Measurements from ENCODE around the gene ZNF766. TPM values are rescaled to one million over a fixed set of nuclear protein-coding genes. Genes with fewer than 3 reads are reported as not detected.

The ZNF766 gene
- total RNA-seq, 2 experiments from 2014 or later = 15.8 to 17.1 TPM

- no peaks in the 10 kb centered on the region for H3K9me3 ChIP-seq (ENCODE audit: low read length)
- no peak overlapping the region for H2AFZ ChIP-seq (ENCODE audit: low read length)
- POLR2A ChIA-PET = no interaction called here
- no TSS peak for BruUV-seq (replicated peaks)
- CTCF ChIA-PET (ENCODE audit: unreplicated experiment) = no interaction called here
- H4K20me1 ChIP-seq (ENCODE audit: insufficient read depth, low read length) = no peaks in the 10 kb centered on the region
- no peaks in the 10 kb centered on the region for H3K9me2 ChIP-seq (ENCODE audit: insufficient read depth, low read length)
- H3K79me2 ChIP-seq (ENCODE audit: insufficient read depth, low read depth, low read length) = no peaks in the 10 kb centered on the region
- H3K36me3 ChIP-seq (ENCODE audit: insufficient read depth, low read length) = peaks cover 73% of the 10 kb centered on the region
- H3K27ac ChIP-seq (ENCODE audit: low read depth, low read length, poor library complexity, severe bottlenecking) = no peak overlapping the region
- no peak overlapping the region for H3K4me2 ChIP-seq (ENCODE audit: low read length)
- intact Hi-C loops (cut with micrococcal nuclease; ENCODE audit: unreplicated experiment) = no loop called here
- H3K4me1 ChIP-seq (ENCODE audit: insufficient read depth, low read length, poor library complexity, severe bottlenecking) = no peaks in the 10 kb centered on the region
- no peak for DNase-seq (ENCODE audit: low spot score)
- H3K4me3 ChIP-seq (ENCODE audit: low read depth, low read length, poor library complexity, severe bottlenecking) = no peak overlapping the region
- TF ChIP-seq EZH2phosphoT487 (IDR thresholded peaks at IDR 0.05; ENCODE audit: borderline replicate concordance, low read depth, low read length) = no peak
- TF ChIP-seq, protein P1, sequence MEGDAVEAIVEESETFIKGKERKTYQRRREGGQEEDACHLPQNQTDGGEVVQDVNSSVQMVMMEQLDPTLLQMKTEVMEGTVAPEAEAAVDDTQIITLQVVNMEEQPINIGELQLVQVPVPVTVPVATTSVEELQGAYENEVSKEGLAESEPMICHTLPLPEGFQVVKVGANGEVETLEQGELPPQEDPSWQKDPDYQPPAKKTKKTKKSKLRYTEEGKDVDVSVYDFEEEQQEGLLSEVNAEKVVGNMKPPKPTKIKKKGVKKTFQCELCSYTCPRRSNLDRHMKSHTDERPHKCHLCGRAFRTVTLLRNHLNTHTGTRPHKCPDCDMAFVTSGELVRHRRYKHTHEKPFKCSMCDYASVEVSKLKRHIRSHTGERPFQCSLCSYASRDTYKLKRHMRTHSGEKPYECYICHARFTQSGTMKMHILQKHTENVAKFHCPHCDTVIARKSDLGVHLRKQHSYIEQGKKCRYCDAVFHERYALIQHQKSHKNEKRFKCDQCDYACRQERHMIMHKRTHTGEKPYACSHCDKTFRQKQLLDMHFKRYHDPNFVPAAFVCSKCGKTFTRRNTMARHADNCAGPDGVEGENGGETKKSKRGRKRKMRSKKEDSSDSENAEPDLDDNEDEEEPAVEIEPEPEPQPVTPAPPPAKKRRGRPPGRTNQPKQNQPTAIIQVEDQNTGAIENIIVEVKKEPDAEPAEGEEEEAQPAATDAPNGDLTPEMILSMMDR (conservative IDR thresholded peaks at IDR 0.05; ENCODE audit: low read length) = no peak
Observed at GRCh38 chr19:52226652-52227051, 42.7 kb upstream of the ZNF766 start.

- POLR2A ChIA-PET = no interaction called here
- Histone ChIP-seq H3K27ac (ENCODE audit: low read depth, low read length, poor library complexity, severe bottlenecking) (no peak overlapping the region), H3K9me3 (ENCODE audit: low read length) (no peaks in the 10 kb centered on the region), H3K36me3 (ENCODE audit: insufficient read depth, low read length) (peaks cover 66% of the 10 kb centered on the region), H3K4me1 (ENCODE audit: insufficient read depth, low read length, poor library complexity, severe bottlenecking) (no peaks in the 10 kb centered on the region), H3K4me3 (ENCODE audit: low read depth, low read length, poor library complexity, severe bottlenecking) (no peak overlapping the region), H2AFZ (ENCODE audit: low read length) (no peak overlapping the region), H3K4me2 (ENCODE audit: low read length) (no peak overlapping the region), H3K9me2 (ENCODE audit: insufficient read depth, low read length) (no peaks in the 10 kb centered on the region), H4K20me1 (ENCODE audit: insufficient read depth, low read length) (no peaks in the 10 kb centered on the region), H3K79me2 (ENCODE audit: insufficient read depth, low read depth, low read length) (no peaks in the 10 kb centered on the region)
- no TSS peak for BruUV-seq (replicated peaks)
- DNase-seq (ENCODE audit: low spot score) = no peak
- intact Hi-C loops (cut with micrococcal nuclease; ENCODE audit: unreplicated experiment) = no loop called here
- CTCF ChIA-PET (ENCODE audit: unreplicated experiment) = no interaction called here
- no peak for TF ChIP-seq EZH2phosphoT487 (IDR thresholded peaks at IDR 0.05; ENCODE audit: borderline replicate concordance, low read depth, low read length)
- TF ChIP-seq, protein P1 (conservative IDR thresholded peaks at IDR 0.05; ENCODE audit: low read length) = no peak
Observed at GRCh38 chr19:52227196-52227940, 42.0 kb upstream of the ZNF766 start.

- Histone ChIP-seq H3K4me2 (ENCODE audit: low read length) (no peak overlapping the region), H3K27ac (ENCODE audit: low read depth, low read length, poor library complexity, severe bottlenecking) (no peak overlapping the region), H3K9me3 (ENCODE audit: low read length) (no peaks in the 10 kb centered on the region), H3K4me1 (ENCODE audit: insufficient read depth, low read length, poor library complexity, severe bottlenecking) (no peaks in the 10 kb centered on the region), H3K36me3 (ENCODE audit: insufficient read depth, low read length) (peaks cover 60% of the 10 kb centered on the region), H3K4me3 (ENCODE audit: low read depth, low read length, poor library complexity, severe bottlenecking) (no peak overlapping the region), H3K79me2 (ENCODE audit: insufficient read depth, low read depth, low read length) (no peaks in the 10 kb centered on the region), H4K20me1 (ENCODE audit: insufficient read depth, low read length) (no peaks in the 10 kb centered on the region), H3K9me2 (ENCODE audit: insufficient read depth, low read length) (no peaks in the 10 kb centered on the region), H2AFZ (ENCODE audit: low read length) (no peak overlapping the region)
- TF ChIP-seq, protein P1 (conservative IDR thresholded peaks at IDR 0.05; ENCODE audit: low read length) = no peak
- no peak for TF ChIP-seq EZH2phosphoT487 (IDR thresholded peaks at IDR 0.05; ENCODE audit: borderline replicate concordance, low read depth, low read length)
- intact Hi-C loops (cut with micrococcal nuclease; ENCODE audit: unreplicated experiment) = no loop called here
- POLR2A ChIA-PET = no interaction called here
- BruUV-seq (replicated peaks) = no TSS peak
- no peak for DNase-seq (ENCODE audit: low spot score)
- CTCF ChIA-PET (ENCODE audit: unreplicated experiment) = no interaction called here
Observed at GRCh38 chr19:52227980-52228379, 41.4 kb upstream of the ZNF766 start.
